ENCODE results near the gene BORCS8. TPM values are rescaled to one million over a fixed set of nuclear protein-coding genes. Genes with fewer than 3 reads are reported as not detected.

The BORCS8 gene
- total RNA-seq, 4 donors from 2014 or later = 17.2 to 32.2 (median 22.1) TPM

DNA sequence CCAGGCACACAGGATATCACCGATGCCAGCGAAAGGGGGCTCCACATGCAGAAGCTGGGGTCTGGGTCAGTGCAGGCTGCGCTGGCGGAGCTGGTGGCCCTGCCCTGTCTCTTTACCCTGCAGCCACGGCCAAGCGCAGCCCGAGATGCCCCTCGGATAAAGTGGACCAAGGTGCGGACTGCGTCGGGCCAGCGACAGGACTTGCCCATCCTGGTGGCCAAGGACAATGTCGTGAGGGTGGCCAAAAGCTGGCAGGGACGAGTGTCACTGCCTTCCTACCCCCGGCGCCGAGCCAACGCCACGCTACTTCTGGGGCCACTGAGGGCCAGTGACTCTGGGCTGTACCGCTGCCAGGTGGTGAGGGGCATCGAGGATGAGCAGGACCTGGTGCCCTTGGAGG is 27.0 kb upstream of the BORCS8 start:
- Histone ChIP-seq H3K27ac (no peak overlapping the region), H3K4me1 (no peaks in the 10 kb centered on the region), H3K27me3 (peaks cover 0 to 3% of the 10 kb centered on the region in 2 donors), H3K9me3 (no peaks in the 10 kb centered on the region), H3K4me3 (no peak overlapping the region), H3K36me3 (no peaks in the 10 kb centered on the region)
- no peak for TF ChIP-seq POLR2A (IDR thresholded peaks at IDR 0.05)
- TF ChIP-seq, protein P1, sequence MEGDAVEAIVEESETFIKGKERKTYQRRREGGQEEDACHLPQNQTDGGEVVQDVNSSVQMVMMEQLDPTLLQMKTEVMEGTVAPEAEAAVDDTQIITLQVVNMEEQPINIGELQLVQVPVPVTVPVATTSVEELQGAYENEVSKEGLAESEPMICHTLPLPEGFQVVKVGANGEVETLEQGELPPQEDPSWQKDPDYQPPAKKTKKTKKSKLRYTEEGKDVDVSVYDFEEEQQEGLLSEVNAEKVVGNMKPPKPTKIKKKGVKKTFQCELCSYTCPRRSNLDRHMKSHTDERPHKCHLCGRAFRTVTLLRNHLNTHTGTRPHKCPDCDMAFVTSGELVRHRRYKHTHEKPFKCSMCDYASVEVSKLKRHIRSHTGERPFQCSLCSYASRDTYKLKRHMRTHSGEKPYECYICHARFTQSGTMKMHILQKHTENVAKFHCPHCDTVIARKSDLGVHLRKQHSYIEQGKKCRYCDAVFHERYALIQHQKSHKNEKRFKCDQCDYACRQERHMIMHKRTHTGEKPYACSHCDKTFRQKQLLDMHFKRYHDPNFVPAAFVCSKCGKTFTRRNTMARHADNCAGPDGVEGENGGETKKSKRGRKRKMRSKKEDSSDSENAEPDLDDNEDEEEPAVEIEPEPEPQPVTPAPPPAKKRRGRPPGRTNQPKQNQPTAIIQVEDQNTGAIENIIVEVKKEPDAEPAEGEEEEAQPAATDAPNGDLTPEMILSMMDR (IDR thresholded peaks at IDR 0.05) = no peak
- DNase-seq = no peak

DNA sequence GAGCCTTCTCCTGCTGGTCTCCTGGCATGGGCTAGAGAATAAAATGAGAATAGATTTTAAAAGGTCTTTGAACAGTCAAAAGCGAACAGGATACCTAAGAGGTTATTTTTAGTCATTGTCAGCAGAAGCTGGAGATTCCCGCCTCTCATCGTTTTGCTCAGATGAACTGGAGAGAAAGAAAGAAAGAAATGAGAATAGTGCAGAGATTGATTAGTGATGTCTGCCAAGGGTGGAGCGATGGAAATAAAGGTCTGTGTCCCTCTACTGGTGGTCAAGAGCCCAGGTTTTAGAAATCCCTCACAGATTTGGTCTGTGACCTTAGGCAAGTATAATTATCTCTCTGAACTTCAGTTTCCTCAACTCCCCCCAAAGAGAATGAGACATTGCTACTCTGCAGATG is 25.1 kb upstream of the BORCS8 start:
- no peak for DNase-seq
- no peak overlapping the region for H3K4me3 ChIP-seq
- no peaks in the 10 kb centered on the region for H3K4me1 ChIP-seq
- H3K27ac ChIP-seq = no peak overlapping the region
- H3K27me3 ChIP-seq = peaks cover 0 to 13% of the 10 kb centered on the region in 2 donors
- no peaks in the 10 kb centered on the region for H3K36me3 ChIP-seq
- TF ChIP-seq, protein P1 (IDR thresholded peaks at IDR 0.05) = no peak
- TF ChIP-seq POLR2A (IDR thresholded peaks at IDR 0.05) = no peak
- no peaks in the 10 kb centered on the region for H3K9me3 ChIP-seq

DNA sequence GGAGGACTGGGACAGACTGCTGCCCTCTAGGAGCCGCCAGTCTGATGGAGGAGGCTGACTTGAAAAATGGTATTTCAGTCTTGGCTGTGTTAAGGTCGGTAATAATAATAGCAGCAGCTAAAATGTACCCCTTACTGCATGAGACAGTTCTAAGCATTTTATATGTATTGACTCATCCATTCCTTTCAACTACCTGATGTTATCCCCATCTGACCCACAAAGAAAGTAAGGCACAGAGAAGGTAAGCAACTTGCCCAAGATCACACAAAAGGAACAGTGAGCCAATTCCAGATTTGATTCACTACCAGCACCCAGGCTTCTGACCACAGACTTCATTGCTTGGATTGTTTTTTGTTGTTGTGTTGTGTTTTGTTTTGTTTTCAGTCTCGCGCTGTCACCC is 23.8 kb upstream of the BORCS8 start:
- Histone ChIP-seq H3K27ac (no peak overlapping the region), H3K9me3 (no peaks in the 10 kb centered on the region), H3K4me3 (no peak overlapping the region), H3K4me1 (no peaks in the 10 kb centered on the region), H3K27me3 (peaks cover 0 to 24% of the 10 kb centered on the region in 2 donors), H3K36me3 (no peaks in the 10 kb centered on the region)
- DNase-seq = no peak
- no peak for TF ChIP-seq POLR2A (IDR thresholded peaks at IDR 0.05)
- TF ChIP-seq, protein P1 (IDR thresholded peaks at IDR 0.05) = no peak

DNA sequence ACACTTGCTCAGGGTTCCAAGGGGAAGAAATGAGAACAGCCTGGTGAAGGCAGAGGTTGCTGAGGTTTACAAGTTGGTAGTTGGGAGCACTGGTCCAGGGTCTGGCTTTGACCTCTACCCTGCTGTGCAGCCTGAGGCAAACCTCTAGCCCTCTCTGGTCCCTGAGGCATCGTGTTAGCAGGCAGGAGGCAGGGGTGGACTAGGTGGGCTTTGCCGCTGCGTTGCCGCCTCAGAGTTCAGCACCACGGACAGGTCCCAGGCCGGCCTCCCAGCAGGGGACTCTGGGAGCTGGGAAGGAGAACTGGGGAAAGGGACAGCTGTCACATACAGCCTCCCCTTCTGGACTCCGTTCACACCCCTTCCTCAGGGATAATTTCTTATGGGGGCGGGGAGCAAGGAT is 22.9 kb upstream of the BORCS8 start:
- no peaks in the 10 kb centered on the region for H3K36me3 ChIP-seq
- no peak overlapping the region for H3K4me3 ChIP-seq
- no peak for TF ChIP-seq POLR2A (IDR thresholded peaks at IDR 0.05)
- TF ChIP-seq, protein P1 (IDR thresholded peaks at IDR 0.05) = no peak
- no peak overlapping the region for H3K27ac ChIP-seq
- no peak for DNase-seq
- H3K9me3 ChIP-seq = no peaks in the 10 kb centered on the region
- H3K27me3 ChIP-seq = peaks cover 0 to 24% of the 10 kb centered on the region in 2 donors
- H3K4me1 ChIP-seq = no peaks in the 10 kb centered on the region

DNA sequence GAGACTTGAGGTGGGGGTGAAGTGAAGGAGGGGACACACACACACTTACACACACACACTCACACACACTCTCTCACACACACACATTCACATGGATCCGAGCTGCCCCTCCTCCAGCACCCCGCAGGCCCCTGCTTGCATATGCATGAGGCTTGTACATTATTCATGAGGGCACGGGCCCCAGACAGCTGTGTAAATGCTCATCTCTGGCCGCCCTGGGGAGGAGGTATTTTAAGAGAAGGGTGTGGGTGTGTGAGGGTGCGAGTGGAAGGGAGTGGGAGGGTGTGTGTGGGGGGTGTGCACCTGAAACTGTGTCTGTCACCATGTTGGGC is 22.2 kb upstream of the BORCS8 start:
- Histone ChIP-seq H3K9me3 (no peaks in the 10 kb centered on the region), H3K27ac (no peak overlapping the region), H3K36me3 (no peaks in the 10 kb centered on the region), H3K4me3 (no peak overlapping the region), H3K27me3 (peaks cover 0 to 24% of the 10 kb centered on the region in 2 donors), H3K4me1 (no peaks in the 10 kb centered on the region)
- DNase-seq = no peak
- no peak for TF ChIP-seq POLR2A (IDR thresholded peaks at IDR 0.05)
- TF ChIP-seq, protein P1 (IDR thresholded peaks at IDR 0.05) = no peak

All from Peyer's patch (tissue), 4 donors.